ENCODE data around the gene HEPH. TPM values are rescaled to one million over a fixed set of nuclear protein-coding genes. Genes with fewer than 3 reads are reported as not detected.
"Not testable (repeated sequence)": the region's sequence is repeated elsewhere in the genome, so short reads cannot be mapped to it uniquely, and the experiment has no call there.

Gene HEPH, protein sequence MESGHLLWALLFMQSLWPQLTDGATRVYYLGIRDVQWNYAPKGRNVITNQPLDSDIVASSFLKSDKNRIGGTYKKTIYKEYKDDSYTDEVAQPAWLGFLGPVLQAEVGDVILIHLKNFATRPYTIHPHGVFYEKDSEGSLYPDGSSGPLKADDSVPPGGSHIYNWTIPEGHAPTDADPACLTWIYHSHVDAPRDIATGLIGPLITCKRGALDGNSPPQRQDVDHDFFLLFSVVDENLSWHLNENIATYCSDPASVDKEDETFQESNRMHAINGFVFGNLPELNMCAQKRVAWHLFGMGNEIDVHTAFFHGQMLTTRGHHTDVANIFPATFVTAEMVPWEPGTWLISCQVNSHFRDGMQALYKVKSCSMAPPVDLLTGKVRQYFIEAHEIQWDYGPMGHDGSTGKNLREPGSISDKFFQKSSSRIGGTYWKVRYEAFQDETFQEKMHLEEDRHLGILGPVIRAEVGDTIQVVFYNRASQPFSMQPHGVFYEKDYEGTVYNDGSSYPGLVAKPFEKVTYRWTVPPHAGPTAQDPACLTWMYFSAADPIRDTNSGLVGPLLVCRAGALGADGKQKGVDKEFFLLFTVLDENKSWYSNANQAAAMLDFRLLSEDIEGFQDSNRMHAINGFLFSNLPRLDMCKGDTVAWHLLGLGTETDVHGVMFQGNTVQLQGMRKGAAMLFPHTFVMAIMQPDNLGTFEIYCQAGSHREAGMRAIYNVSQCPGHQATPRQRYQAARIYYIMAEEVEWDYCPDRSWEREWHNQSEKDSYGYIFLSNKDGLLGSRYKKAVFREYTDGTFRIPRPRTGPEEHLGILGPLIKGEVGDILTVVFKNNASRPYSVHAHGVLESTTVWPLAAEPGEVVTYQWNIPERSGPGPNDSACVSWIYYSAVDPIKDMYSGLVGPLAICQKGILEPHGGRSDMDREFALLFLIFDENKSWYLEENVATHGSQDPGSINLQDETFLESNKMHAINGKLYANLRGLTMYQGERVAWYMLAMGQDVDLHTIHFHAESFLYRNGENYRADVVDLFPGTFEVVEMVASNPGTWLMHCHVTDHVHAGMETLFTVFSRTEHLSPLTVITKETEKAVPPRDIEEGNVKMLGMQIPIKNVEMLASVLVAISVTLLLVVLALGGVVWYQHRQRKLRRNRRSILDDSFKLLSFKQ
- 0.11 and 0.29 TPM in 2 replicates for total RNA-seq (2014; rRNA removed; shearing (Covaris generic))
- polyA plus RNA-seq (2015; cell fraction: cytosol; rRNA removed), result 0.16 and 0.17 TPM in 2 replicates
- polyA plus RNA-seq (2015; cell fraction: nucleus; rRNA removed), result not detected in 2 replicates

DNA sequence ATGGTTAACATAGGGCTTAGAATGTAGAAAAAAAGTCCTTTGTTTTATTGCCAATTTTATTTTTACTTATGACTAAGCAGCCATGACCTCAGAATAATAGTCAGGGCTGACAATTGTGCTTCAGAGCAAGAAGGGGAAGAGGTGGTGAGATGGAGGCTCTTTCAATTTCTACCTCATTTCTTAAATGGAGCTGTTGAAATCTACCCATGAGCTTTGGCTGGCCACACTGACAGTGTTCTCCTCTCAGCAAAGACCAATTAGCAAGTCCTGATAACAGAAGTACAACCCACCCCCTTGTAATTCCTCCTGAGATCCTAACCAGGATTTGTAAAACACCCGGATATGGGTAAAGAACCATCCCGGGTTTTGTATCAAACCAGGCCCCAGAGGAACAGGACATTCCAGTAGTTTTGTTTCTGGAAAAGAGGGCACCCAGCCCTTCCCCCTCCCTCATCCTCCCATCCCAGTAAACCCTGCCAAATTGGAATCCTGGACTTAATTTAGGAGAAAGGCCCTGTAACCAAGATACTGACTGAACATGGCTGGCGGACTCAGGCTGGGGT, at the start of gene HEPH:
TSS of gene HEPH (plus strand) at position 399 of the 563 bp plus-strand sequence. CDS start 6,324 bp downstream, outside the sequence.
- in situ Hi-C loops (cut with HindIII; ENCODE audit: low pct_unique_long_range_greater_than_20kb, low sequenced_read_pairs), result no loop called here
- no peak for DNase-seq (ENCODE audit: low read depth, low spot score)

DNA sequence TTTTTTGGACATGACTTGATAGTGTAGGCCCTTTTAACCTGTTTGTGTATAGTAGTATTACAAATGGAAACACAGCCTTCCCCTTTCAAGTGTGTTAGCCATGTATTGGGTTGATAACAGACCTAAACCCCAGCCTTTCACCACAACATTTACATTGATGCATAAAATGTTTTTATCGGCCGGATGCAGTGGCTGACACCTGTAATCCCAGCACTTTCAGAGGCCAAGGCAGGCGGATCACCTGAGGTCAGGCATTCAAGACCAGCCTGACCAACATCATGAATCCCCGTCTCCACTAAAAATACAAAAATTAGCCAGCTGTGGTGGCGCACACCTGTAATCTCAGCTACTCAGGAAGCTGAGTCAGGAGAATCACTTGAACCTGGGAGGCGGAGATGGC, 45.3 kb upstream of the HEPH start:
- DNase-seq (ENCODE audit: low read depth, low spot score); in situ Hi-C loops (cut with HindIII; ENCODE audit: low pct_unique_long_range_greater_than_20kb, low sequenced_read_pairs): not testable (repeated sequence)

DNA sequence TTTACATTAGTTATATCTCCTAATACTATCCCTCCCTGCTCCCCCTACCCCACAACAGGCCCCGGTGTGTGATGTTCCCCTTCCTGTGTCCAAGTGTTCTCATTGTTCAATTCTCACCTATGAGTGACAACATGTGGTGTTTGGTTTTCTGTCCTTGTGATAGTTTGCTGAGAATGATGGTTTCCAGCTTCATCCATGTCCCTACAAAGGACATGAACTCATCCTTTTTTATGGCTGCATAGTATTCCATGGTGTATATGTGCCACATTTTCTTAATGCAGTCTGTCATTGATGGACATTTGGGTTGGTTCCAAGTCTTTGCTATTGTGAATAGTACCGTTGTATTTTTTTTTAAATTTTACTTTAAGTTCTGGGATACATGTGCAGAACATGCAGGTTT, 42.7 kb upstream of the HEPH start:
- DNase-seq (ENCODE audit: low read depth, low spot score); in situ Hi-C loops (cut with HindIII; ENCODE audit: low pct_unique_long_range_greater_than_20kb, low sequenced_read_pairs): not testable (repeated sequence)

DNA sequence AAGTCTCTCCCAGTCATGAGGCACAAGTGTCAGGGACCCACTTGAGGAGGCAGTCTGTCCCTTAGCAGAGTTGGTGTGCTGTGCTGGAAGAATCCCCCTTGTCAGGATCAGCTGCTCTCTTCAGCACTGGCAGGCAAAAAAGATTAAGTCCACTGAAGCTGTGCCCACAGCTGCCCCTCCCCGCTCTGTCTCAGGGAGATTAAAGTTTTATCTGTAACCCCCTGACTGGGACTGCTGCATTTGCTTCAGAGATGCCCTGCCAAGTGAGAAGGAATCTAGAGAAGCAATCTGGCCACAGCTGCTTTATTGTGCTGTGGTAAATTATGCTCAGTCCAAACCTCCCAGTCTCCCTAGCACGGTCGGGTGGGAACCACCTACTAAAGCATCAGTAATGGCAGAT, 37.4 kb upstream of the HEPH start:
- DNase-seq (ENCODE audit: low read depth, low spot score), result no peak
- in situ Hi-C loops (cut with HindIII; ENCODE audit: low pct_unique_long_range_greater_than_20kb, low sequenced_read_pairs), result no loop called here

DNA sequence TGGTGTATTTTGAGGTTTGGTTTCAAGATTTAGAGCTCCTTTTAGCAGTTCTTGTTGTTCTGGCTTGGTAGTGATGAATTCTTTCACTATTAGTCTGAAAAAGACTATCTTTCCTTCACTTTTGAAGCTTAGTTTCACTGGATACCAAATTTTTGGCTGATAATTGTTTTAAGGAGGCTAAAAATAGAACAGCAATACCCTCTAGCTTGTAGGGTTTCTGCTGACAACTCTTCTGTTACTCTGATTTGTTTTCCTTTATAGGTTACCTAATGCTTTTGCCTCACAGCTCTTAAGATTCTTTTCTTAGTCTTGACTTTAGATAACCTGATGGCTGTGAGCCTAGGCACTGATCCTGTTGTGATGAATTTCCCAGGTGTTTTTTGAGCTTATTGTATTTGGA, 33.6 kb upstream of the HEPH start:
- no peak for DNase-seq (ENCODE audit: low read depth, low spot score)
- in situ Hi-C loops (cut with HindIII; ENCODE audit: low pct_unique_long_range_greater_than_20kb, low sequenced_read_pairs), result no loop called here

DNA sequence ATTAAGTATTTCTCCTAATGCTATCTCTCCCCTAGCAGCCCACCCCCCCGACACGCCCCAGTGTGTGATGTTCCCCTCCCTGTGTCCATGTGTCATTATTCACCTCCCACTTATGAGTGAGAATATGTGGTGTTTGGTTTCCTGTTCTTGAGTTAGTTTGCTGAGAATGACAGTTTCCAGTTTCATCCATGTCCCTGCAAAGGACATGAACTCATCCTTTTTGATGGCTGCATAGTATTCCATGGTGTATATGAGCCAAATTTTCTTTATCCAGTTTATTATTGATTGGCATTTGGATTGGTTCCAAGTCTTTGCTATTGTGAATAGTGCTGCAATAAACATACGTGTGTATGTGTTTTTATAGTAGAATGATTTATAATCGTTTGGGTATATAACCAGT, 28.8 kb upstream of the HEPH start:
- in situ Hi-C loops (cut with HindIII; ENCODE audit: low pct_unique_long_range_greater_than_20kb, low sequenced_read_pairs), result not testable (repeated sequence)

DNA sequence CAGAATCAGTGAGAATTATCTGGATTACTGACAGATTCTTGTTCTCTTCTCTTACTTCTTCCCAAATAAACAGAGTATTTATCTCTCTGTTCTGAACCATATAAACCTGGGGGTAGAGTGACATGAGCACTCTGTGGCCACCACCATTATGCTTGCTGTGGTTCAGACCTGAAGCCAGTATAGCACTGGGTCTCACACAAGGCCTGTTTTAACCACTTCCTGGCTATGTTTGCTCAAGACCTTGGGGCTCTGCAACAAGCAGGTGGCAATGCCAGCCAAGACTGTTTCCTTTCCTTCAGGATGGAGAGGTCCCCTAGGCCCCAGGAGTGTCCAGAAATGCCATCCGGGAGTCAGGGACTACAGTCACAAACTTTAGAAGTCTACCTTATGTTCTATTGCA, 21.7 kb upstream of the HEPH start:
- in situ Hi-C loops (cut with HindIII; ENCODE audit: low pct_unique_long_range_greater_than_20kb, low sequenced_read_pairs), result no loop called here
- no peak for DNase-seq (ENCODE audit: low read depth, low spot score)

More for the DNA sequence above, 28.8 kb upstream of the HEPH start:
- DNase-seq (ENCODE audit: low read depth, low spot score), result not testable (repeated sequence)

DNA sequence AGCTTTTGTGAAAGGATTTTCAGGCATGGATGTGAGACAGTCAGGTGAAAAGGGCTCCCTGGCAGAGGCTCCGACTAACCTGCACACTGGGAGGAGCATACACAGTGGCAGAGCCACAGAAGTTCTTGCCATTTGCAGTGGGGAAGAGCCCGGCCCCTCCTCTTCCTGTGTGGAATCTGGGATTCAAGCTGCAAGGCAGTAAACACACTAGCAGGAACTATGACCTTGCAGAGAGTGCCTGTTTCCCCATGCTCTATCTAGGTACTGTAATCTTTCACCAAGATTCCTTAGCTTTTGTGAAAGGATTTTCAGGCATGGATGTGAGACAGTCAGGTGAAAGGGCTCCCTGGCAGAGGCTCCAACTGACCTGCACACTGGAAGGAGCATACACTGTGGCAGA, 19.8 kb upstream of the HEPH start:
- in situ Hi-C loops (cut with HindIII; ENCODE audit: low pct_unique_long_range_greater_than_20kb, low sequenced_read_pairs), result no loop called here
- no peak for DNase-seq (ENCODE audit: low read depth, low spot score)

DNA sequence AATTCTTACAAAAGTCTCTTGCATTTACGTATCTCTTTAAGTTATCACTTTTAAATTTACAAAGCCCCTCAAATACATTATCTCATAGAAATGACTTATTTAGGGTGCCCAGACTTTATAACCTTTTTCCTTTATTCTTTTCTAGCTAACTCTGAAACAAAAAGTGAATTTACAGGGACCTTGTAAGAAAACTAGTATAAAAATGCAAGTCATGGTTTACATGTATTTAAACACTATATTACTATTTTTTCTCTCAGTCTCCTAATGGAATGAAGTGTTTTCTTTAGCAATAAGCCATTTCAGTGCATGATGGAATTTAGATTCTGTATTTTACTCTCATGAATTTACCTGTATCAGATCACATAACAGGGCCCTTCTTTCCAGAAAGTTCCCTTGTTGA, 14.5 kb upstream of the HEPH start:
- in situ Hi-C loops (cut with HindIII; ENCODE audit: low pct_unique_long_range_greater_than_20kb, low sequenced_read_pairs), result no loop called here
- no peak for DNase-seq (ENCODE audit: low read depth, low spot score)

DNA sequence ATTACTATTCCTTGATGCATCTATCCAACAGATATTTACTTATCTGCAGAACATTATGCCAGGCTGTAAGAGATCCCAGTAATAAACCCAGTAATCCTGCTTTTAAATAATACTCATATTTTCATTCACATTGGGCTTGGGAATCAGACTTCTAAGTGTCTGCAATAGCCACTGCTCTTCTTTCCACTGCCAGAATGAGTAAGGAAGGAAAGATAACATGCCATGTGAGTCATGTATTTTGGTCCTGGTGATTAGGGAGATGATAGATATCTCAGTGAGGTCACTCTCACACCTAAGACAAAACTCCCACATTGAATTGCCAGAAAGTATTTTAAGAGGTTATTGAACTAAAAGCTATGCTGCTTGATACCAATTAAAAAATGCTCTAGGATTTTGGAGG, 13.9 kb upstream of the HEPH start:
- in situ Hi-C loops (cut with HindIII; ENCODE audit: low pct_unique_long_range_greater_than_20kb, low sequenced_read_pairs), result no loop called here
- DNase-seq (ENCODE audit: low read depth, low spot score), result no peak

DNA sequence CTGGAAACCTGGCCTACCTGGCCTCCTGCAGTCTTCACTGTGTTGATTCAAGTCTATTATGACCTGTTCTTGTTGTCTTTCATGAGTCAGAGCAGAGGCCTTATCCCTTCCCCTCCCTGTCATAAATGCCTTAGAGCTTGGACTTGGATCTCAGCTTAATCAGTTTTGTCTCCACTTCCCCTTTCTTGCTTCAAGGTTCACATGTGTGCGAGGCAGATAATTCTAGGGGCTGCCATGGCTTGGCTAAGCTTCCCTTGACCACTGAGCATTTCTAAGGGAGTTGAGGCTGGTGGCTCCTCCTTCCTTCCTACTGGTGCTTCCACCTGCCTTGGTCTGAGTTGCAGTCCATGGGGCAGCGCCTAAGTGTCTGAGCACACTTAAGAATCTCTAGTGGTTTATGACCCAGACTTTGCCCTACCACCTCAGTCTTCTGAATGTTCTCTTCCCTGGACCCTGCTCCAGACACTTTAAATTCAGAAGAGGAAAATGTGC, 1.7 kb upstream of the HEPH start:
- no peak for DNase-seq (ENCODE audit: low read depth, low spot score)
- in situ Hi-C loops (cut with HindIII; ENCODE audit: low pct_unique_long_range_greater_than_20kb, low sequenced_read_pairs), result no loop called here

DNA sequence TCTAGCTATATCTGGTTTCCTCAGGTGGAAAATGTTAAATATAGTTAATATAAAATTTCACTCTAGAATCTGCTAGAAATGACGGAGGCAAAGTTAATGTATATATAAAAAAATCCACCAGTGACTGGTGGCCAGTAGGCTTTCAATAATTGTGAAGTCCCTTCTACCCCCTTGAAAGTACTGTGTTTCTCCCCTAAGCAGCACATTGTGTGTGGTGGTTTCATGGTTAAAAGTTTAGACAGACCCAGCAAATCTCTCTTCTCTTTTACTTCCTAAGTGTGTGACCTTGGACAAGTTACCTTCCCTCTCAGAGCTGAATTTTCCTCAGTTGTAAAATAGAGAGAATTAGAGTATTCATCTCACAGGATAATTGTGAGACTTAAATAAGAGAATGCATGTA, 600 bp upstream of the HEPH start:
- in situ Hi-C loops (cut with HindIII; ENCODE audit: low pct_unique_long_range_greater_than_20kb, low sequenced_read_pairs), result no loop called here
- DNase-seq (ENCODE audit: low read depth, low spot score), result no peak

DNA sequence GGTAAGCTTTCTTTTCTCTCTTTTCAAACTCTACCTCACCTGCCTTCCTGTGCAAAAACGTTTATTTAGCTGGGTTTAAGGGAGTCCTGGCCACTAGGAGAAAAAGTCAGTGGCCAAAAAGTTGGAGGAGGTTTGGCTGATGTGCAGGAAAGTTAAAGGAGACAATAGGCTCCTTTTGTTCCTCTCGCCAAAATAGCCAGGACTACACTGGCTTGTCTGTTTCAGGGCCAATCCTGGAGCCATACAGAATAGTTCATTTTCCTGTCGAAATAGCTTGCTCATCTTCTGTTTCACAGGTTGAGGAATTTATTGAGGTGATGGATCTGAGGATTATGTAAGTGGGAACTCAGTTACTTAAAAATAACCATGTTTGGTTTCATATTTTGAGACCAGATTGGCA, 423 bp downstream of the HEPH start:
- in situ Hi-C loops (cut with HindIII; ENCODE audit: low pct_unique_long_range_greater_than_20kb, low sequenced_read_pairs), result no loop called here
- DNase-seq (ENCODE audit: low read depth, low spot score), result no peak

DNA sequence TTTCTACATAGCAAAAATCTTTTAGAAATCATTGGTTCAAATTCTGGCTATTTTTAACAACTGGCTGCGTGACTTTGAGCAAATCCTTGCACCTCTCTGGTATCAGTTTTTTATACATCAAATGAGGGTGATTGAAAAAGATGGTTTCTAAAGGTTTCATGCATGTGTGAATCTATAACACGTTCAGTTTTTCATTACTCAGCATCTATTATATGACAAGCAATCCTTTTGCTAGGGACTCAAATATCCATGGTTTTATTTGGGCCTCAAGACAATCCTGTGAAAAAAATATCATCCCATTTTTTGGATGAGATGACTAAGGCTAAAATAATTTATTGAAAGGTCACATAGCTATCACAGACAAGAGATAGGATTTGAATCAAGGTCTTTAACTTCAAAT, 884 bp downstream of the HEPH start:
- in situ Hi-C loops (cut with HindIII; ENCODE audit: low pct_unique_long_range_greater_than_20kb, low sequenced_read_pairs), result no loop called here
- DNase-seq (ENCODE audit: low read depth, low spot score), result no peak

DNA sequence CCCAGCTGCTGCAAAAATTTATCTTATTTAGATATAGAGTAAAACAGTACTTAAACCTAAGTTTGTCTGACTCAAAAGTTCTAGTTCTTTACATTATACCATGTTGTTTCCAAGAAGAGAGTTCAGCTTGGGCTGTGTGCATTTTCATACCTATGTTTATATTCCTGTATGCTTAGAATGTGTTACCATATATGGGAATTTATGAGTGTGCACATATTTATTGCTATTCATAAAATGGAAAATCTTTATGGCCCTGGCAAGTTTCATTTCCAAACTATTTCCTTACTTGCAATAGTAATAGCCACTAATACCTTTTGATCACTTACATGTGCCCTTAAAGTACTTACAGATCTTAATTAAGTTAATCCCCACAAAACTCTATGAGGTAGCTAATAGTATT, 2.6 kb downstream of the HEPH start:
- in situ Hi-C loops (cut with HindIII; ENCODE audit: low pct_unique_long_range_greater_than_20kb, low sequenced_read_pairs), result no loop called here
- no peak for DNase-seq (ENCODE audit: low read depth, low spot score)

DNA sequence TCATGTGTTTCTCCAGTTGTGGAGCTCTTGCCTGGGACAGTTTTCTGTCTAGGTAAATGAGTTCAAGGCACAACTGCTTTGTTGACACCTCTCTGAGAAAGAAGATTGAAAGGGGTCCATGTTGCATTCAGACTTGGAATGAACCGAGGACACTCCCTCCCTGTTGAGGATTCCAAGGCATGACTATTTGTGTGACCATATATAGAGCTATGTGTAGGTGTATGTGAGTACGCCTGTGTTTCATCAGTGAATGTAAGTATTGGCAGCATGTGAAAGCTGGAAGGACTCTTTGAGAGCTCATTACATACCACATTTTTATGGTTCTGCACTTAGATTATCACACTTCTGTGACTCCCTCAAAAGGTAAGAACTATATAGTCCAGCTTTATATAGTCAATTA, 3.4 kb downstream of the HEPH start:
- in situ Hi-C loops (cut with HindIII; ENCODE audit: low pct_unique_long_range_greater_than_20kb, low sequenced_read_pairs), result no loop called here
- no peak for DNase-seq (ENCODE audit: low read depth, low spot score)

DNA sequence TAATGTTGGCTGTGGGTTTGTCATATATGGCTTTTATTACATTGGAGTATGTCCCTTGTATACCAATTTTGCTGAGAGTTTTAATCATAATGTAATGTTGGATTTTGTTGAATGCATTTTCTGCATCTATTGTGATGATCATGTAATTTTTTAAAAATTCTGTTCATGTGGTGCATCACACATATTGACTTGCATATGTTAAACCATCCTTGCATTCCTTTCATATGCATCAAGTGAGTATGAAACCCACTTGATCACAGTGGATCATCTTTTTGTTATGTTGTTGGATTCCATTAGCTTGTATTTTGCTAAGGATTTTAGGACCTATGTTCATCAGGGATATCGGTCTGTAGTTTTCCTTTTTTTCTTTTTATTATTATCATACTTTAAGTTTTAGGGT, 12.1 kb downstream of the HEPH start:
- in situ Hi-C loops (cut with HindIII; ENCODE audit: low pct_unique_long_range_greater_than_20kb, low sequenced_read_pairs), result no loop called here
- DNase-seq (ENCODE audit: low read depth, low spot score), result no peak

DNA sequence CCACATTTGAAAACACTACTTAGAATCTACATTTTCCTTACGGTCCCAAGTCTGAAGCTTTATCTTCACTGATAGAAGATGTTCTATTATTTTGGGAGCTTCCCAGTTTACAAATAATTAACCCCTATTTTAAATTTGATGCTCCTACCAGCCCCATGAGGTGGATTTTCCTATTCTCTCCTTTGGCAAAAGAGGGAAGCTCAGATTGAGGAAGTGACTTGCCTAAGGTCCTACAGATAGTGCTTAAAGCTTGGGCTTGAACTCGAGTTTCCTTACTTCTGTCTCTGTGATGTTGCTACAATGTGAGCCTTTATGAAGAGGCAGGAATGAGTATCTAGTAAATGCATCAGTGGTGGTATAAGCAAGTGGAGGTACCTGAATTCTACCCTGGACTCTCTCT, 27.5 kb downstream of the HEPH start:
- in situ Hi-C loops (cut with HindIII; ENCODE audit: low pct_unique_long_range_greater_than_20kb, low sequenced_read_pairs), result no loop called here
- no peak for DNase-seq (ENCODE audit: low read depth, low spot score)
